Aortic smooth muscle cell (primary cell): ENCODE results near the gene ZNF484. TPM values are rescaled to one million over a fixed set of nuclear protein-coding genes. Genes with fewer than 3 reads are reported as not detected.

Experiments
- total RNA-seq: library from RNA; depleted of rRNA; stranded (reverse); fragments of >200 nt; gene quantifications from 2 replicates; pipeline ENCODE4 v1.2.3, GENCODE V29; 2014

The ZNF484 gene
- total RNA-seq, result 11.0 and 12.8 TPM in 2 replicates

GRCh38 chr9:92877531-92878430 lies at the start of gene ZNF484:
TSS of gene ZNF484 (minus strand) at chr9:92878038. CDS start at chr9:92875029, 3,009 bp downstream.

Other genes starting within 250 kb of the ZNF484 start
- gene IPPK, start 207.9 kb downstream of the ZNF484 start, total RNA-seq, result 14.9 and 16.0 TPM in 2 replicates
- gene BICD2, start 113.2 kb downstream of the ZNF484 start, total RNA-seq, result 48.4 and 58.1 TPM in 2 replicates
- gene FGD3, start 69.5 kb upstream of the ZNF484 start, total RNA-seq, result not detected in 2 replicates
- gene SUSD3, start 180.7 kb upstream of the ZNF484 start, total RNA-seq, result 0.26 TPM in 1 of 2 replicates, not detected in the other
- gene CARD19, start 218.2 kb upstream of the ZNF484 start, total RNA-seq, result 51.4 and 74.5 TPM in 2 replicates